Activated CD4-positive, alpha-beta T cell treated with anti-CD3 and anti-CD28 coated beads, Interleukin-2, Interleukin-6, amounts not matched to agents 100 ng/mL and 50 ng/mL, durations not matched to agents 16 hours and 8 hours (primary cell): ENCODE results near the gene LRRC52.

Experiments used
- DNase-seq: peaks from one replicate; pipeline ENCODE4 v3.0.0-alpha.2; 2020

LRRC52 gene

GRCh38 chr1:165539306-165539705 is 4.5 kb upstream of the LRRC52 start:
- DNase-seq = no peak

GRCh38 chr1:165539908-165540307 is 3.9 kb upstream of the LRRC52 start:
- no peak for DNase-seq

GRCh38 chr1:165542015-165542631 is 1.7 kb upstream of the LRRC52 start:
- DNase-seq = no peak

- no peak for DNase-seq
Measured at GRCh38 chr1:165542647-165543046, 1.2 kb upstream of the LRRC52 start.

- DNase-seq = no peak
Measured at GRCh38 chr1:165544996-165545395, 1.2 kb downstream of the LRRC52 start.

- no peak for DNase-seq
Measured at GRCh38 chr1:165545974-165546373, 2.2 kb downstream of the LRRC52 start.

- no peak for DNase-seq
Measured at GRCh38 chr1:165549973-165550372, 6.2 kb downstream of the LRRC52 start.

GRCh38 chr1:165551469-165551868 is 7.7 kb downstream of the LRRC52 start:
- DNase-seq = no peak

GRCh38 chr1:165560883-165561656 is 17.3 kb downstream of the LRRC52 start:
- no peak for DNase-seq

- DNase-seq = no peak
Measured at GRCh38 chr1:165562571-165562970, 18.8 kb downstream of the LRRC52 start.

GRCh38 chr1:165563551-165563950 is 19.8 kb downstream of the LRRC52 start:
- DNase-seq = no peak

- DNase-seq = no peak
Measured at GRCh38 chr1:165564561-165564960, 20.8 kb downstream of the LRRC52 start.

- DNase-seq = no peak
Measured at GRCh38 chr1:165565751-165566490, 22.1 kb downstream of the LRRC52 start.

- no peak for DNase-seq
Measured at GRCh38 chr1:165570078-165570477, 26.3 kb downstream of the LRRC52 start.

- DNase-seq = no peak
Measured at GRCh38 chr1:165573787-165574186, 30.0 kb downstream of the LRRC52 start.

- DNase-seq = no peak
Measured at GRCh38 chr1:165574295-165574694, 30.5 kb downstream of the LRRC52 start.

- no peak for DNase-seq
Measured at GRCh38 chr1:165575468-165576099, 31.8 kb downstream of the LRRC52 start.

- DNase-seq = no peak
Measured at GRCh38 chr1:165576536-165576935, 32.7 kb downstream of the LRRC52 start.

GRCh38 chr1:165577707-165578106 is 33.9 kb downstream of the LRRC52 start:
- DNase-seq = no peak

GRCh38 chr1:165580931-165581871 is 37.4 kb downstream of the LRRC52 start:
- DNase-seq = no peak

- no peak for DNase-seq
Measured at GRCh38 chr1:165581926-165582325, 38.1 kb downstream of the LRRC52 start.

- DNase-seq = no peak
Measured at GRCh38 chr1:165586398-165586797, 42.6 kb downstream of the LRRC52 start.
